ENCODE data around the gene MAIP1.

The MAIP1 gene

GRCh38 chr2:199956062-199956380 lies 639 bp downstream of the MAIP1 start:
- Histone ChIP-seq H3K27me3 (ENCODE audit: insufficient read depth, low read depth, severe bottlenecking) (no peaks in the 10 kb centered on the region), H3K4me3 (ENCODE audit: low read depth, low read length) (peak overlapping the region; percentile 94), H3K9me3 (ENCODE audit: severe bottlenecking) (no peaks in the 10 kb centered on the region), H3K36me3 (peaks cover 40% of the 10 kb centered on the region), H3K27ac (peak overlapping the region; percentile 99)
- DNase-seq: no peak
- TF ChIP-seq, protein P1, sequence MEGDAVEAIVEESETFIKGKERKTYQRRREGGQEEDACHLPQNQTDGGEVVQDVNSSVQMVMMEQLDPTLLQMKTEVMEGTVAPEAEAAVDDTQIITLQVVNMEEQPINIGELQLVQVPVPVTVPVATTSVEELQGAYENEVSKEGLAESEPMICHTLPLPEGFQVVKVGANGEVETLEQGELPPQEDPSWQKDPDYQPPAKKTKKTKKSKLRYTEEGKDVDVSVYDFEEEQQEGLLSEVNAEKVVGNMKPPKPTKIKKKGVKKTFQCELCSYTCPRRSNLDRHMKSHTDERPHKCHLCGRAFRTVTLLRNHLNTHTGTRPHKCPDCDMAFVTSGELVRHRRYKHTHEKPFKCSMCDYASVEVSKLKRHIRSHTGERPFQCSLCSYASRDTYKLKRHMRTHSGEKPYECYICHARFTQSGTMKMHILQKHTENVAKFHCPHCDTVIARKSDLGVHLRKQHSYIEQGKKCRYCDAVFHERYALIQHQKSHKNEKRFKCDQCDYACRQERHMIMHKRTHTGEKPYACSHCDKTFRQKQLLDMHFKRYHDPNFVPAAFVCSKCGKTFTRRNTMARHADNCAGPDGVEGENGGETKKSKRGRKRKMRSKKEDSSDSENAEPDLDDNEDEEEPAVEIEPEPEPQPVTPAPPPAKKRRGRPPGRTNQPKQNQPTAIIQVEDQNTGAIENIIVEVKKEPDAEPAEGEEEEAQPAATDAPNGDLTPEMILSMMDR (IDR thresholded peaks at IDR 0.05; ENCODE audit: low read depth, low read length): no peak

GRCh38 chr2:199958014-199958413 lies 2.6 kb downstream of the MAIP1 start:
- Histone ChIP-seq H3K27me3 (ENCODE audit: insufficient read depth, low read depth, severe bottlenecking) (no peaks in the 10 kb centered on the region), H3K4me3 (ENCODE audit: low read depth, low read length) (no peak overlapping the region), H3K36me3 (peaks cover 57% of the 10 kb centered on the region), H3K9me3 (ENCODE audit: severe bottlenecking) (no peaks in the 10 kb centered on the region), H3K27ac (no peak overlapping the region)
- no peak for DNase-seq
- TF ChIP-seq, protein P1 (IDR thresholded peaks at IDR 0.05; ENCODE audit: low read depth, low read length): no peak

DNA sequence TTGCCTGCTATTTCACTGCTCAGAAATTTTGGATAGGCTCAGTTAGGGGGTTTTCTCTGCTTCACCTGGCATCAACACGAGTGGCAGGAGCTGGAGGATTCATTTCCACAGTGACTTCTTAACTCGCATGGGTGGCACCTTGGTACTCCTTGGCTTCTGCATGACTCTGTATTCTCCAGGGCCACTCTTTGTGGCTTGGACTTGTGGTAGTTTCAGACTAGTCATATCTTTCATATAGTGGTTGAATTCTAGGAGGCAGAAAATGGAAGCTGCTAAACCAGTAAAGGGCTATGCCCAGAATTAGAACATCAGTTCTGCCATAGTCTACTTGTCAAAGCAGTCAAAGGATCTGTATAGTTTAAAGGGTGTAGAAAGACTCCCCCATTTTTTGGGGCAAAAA lies 6.8 kb downstream of the MAIP1 start:
- Histone ChIP-seq H3K9me3 (ENCODE audit: severe bottlenecking) (no peaks in the 10 kb centered on the region), H3K27me3 (ENCODE audit: insufficient read depth, low read depth, severe bottlenecking) (no peaks in the 10 kb centered on the region), H3K27ac (no peak overlapping the region), H3K4me3 (ENCODE audit: low read depth, low read length) (no peak overlapping the region), H3K36me3 (peaks cover 77% of the 10 kb centered on the region)
- DNase-seq: no peak
- TF ChIP-seq, protein P1 (IDR thresholded peaks at IDR 0.05; ENCODE audit: low read depth, low read length): no peak

DNA sequence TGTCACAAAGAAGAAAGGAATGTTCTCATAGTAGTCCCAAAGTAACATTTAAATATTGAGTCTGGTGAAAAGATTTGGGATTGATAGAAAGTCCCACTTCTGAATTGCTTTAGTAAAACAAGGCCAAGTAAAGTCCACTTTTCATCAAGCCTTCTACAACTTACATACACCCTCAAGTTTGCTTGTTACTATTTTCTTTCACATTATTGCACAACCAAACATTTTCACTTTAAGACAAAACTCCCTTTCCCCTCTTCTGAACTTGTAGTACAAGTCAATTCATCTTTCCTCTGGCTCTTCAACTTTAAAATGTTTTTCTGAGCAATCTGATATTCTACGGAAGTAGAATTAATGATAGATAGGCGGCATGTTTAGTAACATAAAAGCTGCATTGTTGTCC lies 11.0 kb downstream of the MAIP1 start:
- no peak overlapping the region for H3K4me3 ChIP-seq (ENCODE audit: low read depth, low read length)
- TF ChIP-seq, protein P1 (IDR thresholded peaks at IDR 0.05; ENCODE audit: low read depth, low read length): no peak
- no peak for DNase-seq
- no peaks in the 10 kb centered on the region for H3K9me3 ChIP-seq (ENCODE audit: severe bottlenecking)
- H3K27ac ChIP-seq: no peak overlapping the region
- H3K27me3 ChIP-seq (ENCODE audit: insufficient read depth, low read depth, severe bottlenecking): no peaks in the 10 kb centered on the region
- peaks cover 43% of the 10 kb centered on the region for H3K36me3 ChIP-seq

- Histone ChIP-seq H3K36me3 (peaks cover 37% of the 10 kb centered on the region), H3K27me3 (ENCODE audit: insufficient read depth, low read depth, severe bottlenecking) (no peaks in the 10 kb centered on the region), H3K4me3 (ENCODE audit: low read depth, low read length) (no peak overlapping the region), H3K9me3 (ENCODE audit: severe bottlenecking) (no peaks in the 10 kb centered on the region), H3K27ac (no peak overlapping the region)
- TF ChIP-seq, protein P1 (IDR thresholded peaks at IDR 0.05; ENCODE audit: low read depth, low read length): no peak
- no peak for DNase-seq
These were observed 11.6 kb downstream of the MAIP1 start for GRCh38 chr2:199966976-199967375.

DNA sequence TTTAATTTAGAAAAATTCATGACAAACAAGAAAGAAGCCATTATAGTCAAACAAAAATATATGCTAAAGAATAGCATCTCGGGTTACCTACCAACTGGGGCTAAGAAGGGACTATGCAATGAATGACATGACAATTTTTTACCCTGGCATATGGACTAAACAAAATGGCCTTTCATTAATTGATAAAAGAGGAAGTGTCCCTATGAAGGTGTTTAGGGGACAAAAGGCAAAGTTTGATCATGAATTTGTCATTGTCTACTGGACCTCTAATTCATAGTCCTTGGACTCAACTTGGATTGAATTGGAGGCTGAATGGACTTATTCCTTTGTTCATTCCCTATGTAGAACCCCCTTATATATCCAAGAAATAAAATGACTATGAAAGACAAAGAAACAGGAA lies 12.7 kb downstream of the MAIP1 start:
- Histone ChIP-seq H3K36me3 (peaks cover 29% of the 10 kb centered on the region), H3K9me3 (ENCODE audit: severe bottlenecking) (no peaks in the 10 kb centered on the region), H3K27me3 (ENCODE audit: insufficient read depth, low read depth, severe bottlenecking) (no peaks in the 10 kb centered on the region), H3K4me3 (ENCODE audit: low read depth, low read length) (no peak overlapping the region), H3K27ac (no peak overlapping the region)
- DNase-seq: no peak
- TF ChIP-seq, protein P1 (IDR thresholded peaks at IDR 0.05; ENCODE audit: low read depth, low read length): no peak
